ENCODE results near the gene PLA2G2E. TPM values are rescaled to one million over a fixed set of nuclear protein-coding genes. Genes with fewer than 3 reads are reported as not detected.
"Not testable (repeated sequence)": the region's sequence is repeated elsewhere in the genome, so short reads cannot be mapped to it uniquely, and the experiment has no call there.

PLA2G2E gene
- total RNA-seq, 2 donors from 2014 or later = not detected

- ATAC-seq (no peak), DNase-seq (no peak)
- intact Hi-C loops (cut with DNase I) = no loop called here
Measured at GRCh38 chr1:19936061-19936750, 12.8 kb upstream of the PLA2G2E start.

- DNase-seq = no peak
- no peak for ATAC-seq
- intact Hi-C loops (cut with DNase I) = no loop called here
Measured at GRCh38 chr1:19934336-19934735, 10.9 kb upstream of the PLA2G2E start.

GRCh38 chr1:19932866-19933265 lies 9.4 kb upstream of the PLA2G2E start:
- ATAC-seq = no peak
- DNase-seq = no peak
- intact Hi-C loops (cut with DNase I) = no loop called here

GRCh38 chr1:19927130-19927421 lies 3.7 kb upstream of the PLA2G2E start:
- intact Hi-C loops (cut with DNase I) = loop anchor here in 1 of 2 donors (10.0 kb wide), 1 partner anchor 558 kb away; the partner anchor contains the start of gene CAMK2N1
- not testable (repeated sequence) for ATAC-seq, DNase-seq

GRCh38 chr1:19926296-19927129 lies 3.1 kb upstream of the PLA2G2E start:
- intact Hi-C loops (cut with DNase I) = loop anchor here in 1 of 2 donors (10.0 kb wide), 1 partner anchor 558 kb away; the partner anchor contains the start of gene CAMK2N1
- DNase-seq = no peak
- ATAC-seq = no peak

DNA sequence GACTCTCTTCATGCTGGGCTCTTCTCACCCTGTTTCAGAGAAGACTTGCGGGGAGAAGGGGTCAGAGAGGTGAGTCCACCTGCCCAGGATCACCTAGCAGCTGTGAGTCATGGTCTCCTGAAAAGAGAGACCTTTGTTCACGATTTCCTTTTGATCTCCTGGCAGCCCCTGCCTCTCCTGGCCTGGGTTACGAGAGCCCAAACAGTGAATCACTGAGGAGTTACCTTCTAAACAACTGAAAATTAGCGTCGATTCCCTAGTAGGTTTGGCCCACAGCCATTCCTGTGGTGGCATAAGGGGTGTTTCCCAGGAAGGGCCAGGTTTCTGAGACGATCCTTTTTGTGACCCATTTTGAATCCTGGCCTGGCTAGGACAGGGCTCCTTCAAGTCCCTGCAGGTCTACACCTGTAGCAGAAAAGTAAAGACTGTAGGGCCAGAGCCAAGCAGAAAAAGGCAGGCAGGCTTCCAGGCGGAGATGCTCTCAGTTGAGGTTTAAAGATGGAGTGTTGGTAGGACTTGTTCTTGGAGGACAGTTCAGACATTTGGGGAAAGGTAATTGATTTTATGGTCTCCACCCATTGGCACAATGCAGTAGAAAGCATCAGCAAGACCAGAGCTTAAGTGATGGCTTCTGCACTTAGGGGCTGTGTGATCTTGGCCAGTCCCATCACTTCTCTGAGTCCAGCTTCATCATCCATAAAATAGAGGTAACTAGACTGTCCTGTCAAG lies 2.1 kb upstream of the PLA2G2E start:
- no peak for DNase-seq
- intact Hi-C loops (cut with DNase I) = loop anchor here in 1 of 2 donors (10.0 kb wide), 1 partner anchor 559 kb away; the partner anchor contains the start of gene CAMK2N1
- no peak for ATAC-seq

- no peak for ATAC-seq
- intact Hi-C loops (cut with DNase I) = loop anchor here in 1 of 2 donors (10.0 kb wide), 1 partner anchor 561 kb away; the partner anchor contains the start of gene CAMK2N1
- no peak for DNase-seq
Measured at GRCh38 chr1:19923953-19924346, 533 bp upstream of the PLA2G2E start.

- DNase-seq (no peak), ATAC-seq (no peak)
- intact Hi-C loops (cut with DNase I) = loop anchor here in 1 of 2 donors (10.0 kb wide), 1 partner anchor 563 kb away; the partner anchor contains the start of gene CAMK2N1
Measured at GRCh38 chr1:19922015-19922688, 1.3 kb downstream of the PLA2G2E start.

DNA sequence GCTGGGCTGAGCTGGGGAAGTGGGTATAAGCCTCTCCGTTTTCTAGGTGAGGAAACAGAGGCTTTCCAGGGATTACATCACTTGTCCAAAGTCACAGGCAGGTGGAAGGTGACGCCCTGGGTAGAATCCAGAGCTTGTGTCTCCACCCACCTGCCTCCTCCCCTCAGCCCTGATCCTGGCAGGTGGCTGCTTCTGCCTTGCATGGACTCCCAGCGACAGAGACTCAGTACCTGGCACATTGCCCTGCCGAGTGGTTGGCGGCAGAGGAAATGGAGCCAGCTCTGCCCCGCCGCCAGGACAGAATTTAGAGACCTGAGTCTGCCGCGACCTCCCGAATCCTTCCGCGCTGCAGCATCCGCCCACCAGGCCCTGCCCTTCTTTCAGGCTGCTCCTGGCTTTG lies 2.1 kb downstream of the PLA2G2E start:
- intact Hi-C loops (cut with DNase I) = loop anchor here in 1 of 2 donors (10.0 kb wide), 1 partner anchor 563 kb away; the partner anchor contains the start of gene CAMK2N1
- ATAC-seq (no peak), DNase-seq (no peak)

GRCh38 chr1:19920132-19920710 lies 3.2 kb downstream of the PLA2G2E start:
- ATAC-seq (no peak), DNase-seq (no peak)
- intact Hi-C loops (cut with DNase I) = loop anchor here in 1 of 2 donors (10.0 kb wide), 1 partner anchor 565 kb away; the partner anchor contains the start of gene CAMK2N1

DNA sequence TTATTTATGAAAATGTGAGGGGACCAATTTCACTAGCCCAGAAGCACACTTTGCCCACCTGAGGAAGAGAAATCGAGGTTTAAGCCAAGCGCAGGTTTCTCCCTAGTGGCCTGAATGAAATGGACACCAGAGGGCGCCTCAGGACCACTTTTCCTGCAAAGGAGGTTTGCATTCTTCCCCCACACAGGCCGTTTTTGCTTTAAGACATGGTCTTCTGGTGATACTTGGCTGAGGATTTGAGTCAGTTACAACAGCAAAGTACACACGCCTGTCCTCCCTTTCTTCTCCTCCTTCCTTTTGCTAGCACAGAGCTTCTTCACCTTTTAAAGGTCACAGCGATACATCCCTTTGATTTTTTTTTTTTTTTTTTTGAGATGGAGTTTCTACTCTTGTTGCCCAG lies 5.4 kb downstream of the PLA2G2E start:
- intact Hi-C loops (cut with DNase I) = loop anchor here (2.0 to 5.0 kb wide), 3 partner anchors 235 to 574 kb away; no protein-coding TSS in a partner anchor
- ATAC-seq (peak; percentile 75 to 86), DNase-seq (peak; percentile 85)

DNA sequence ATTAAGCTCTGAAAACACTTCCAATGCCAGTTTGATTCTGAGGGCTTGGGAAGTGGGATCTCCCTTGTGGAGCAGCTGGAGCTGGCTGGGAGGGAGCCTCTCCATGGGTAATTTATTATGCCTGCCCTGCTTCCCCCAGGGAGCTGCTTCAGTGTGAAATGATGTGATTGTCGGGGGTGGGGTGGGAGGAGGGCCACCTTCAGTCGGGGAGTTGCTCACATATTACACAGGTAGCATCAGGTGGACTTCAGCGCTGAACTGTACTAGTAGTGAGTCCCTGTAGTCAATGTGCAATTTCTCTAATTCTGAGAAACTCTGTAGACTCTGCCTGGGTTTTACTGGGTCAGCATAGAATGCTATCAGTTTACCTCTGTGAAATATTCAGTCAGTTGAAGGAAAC lies 12.8 kb downstream of the PLA2G2E start:
- intact Hi-C loops (cut with DNase I) = no loop called here
- ATAC-seq (no peak), DNase-seq (no peak)

- intact Hi-C loops (cut with DNase I) = no loop called here
- ATAC-seq (no peak), DNase-seq (no peak)
Measured at GRCh38 chr1:19909971-19910370, 13.4 kb downstream of the PLA2G2E start.

DNA sequence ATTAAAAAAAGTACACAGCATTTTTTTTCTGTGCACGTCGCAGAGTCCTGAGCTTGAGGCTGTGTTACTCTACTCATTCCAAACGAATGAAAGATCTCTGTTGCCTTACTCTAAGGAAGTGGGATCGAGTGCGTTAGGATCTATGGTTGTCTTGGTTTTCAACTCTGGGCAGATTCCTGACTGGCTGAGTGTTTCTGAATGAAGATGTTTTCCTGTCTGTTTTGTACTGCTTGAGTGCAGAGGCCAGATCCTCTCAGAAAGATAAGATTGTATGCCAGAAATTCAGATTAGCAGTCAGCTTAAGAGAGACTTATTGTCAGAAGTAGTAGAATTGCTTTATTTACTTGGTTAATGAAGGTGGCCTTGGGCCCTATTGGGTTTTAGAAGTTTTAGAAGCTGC lies 14.0 kb downstream of the PLA2G2E start:
- no peak for DNase-seq
- ATAC-seq = no peak
- intact Hi-C loops (cut with DNase I) = no loop called here

DNA sequence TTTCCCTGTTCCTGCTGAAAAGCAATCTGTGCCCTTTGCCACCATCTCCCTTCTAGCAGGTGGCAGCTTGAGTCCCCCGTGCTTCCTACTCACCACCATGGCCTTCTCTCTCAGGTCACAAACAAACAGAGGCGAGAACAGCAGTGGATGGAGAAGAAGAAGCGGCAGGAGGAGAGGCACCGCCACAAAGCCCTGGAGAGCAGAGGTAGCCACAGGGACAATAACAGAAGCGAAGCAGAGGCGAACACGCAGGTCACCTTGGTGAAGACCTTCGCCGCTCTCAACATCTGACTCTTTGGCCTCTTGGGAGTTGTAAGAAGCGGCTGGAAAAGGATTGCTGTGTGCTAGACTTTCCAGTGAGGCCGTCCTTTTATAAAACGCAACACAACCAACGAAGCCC lies 16.0 kb downstream of the PLA2G2E start:
- intact Hi-C loops (cut with DNase I) = no loop called here
- no peak for DNase-seq
- ATAC-seq = no peak

GRCh38 chr1:19903621-19904020 lies 19.8 kb downstream of the PLA2G2E start:
- no peak for DNase-seq
- intact Hi-C loops (cut with DNase I) = no loop called here

DNA sequence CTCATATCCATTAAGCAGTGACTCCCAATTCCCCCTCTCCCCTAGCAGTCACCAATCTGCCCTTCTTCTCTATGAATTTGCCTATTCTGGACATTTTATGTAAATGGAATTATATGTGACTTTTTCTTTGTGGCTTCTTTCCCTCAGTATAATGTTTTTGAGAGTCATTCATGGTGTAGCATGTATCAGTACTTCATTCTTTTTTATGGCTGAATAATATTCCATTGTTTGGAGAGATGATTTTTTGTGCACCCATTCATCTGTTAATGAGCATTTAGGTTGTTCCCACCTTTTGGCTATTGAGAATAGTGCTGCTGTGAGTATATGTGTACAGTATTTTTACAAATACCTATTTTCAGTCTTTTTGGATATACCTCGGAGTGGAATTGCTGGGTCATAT lies 21.8 kb downstream of the PLA2G2E start:
- intact Hi-C loops (cut with DNase I) = no loop called here
- ATAC-seq (no peak), DNase-seq (no peak)

More at GRCh38 chr1:19903621-19904020, 19.8 kb downstream of the PLA2G2E start:
- no peak for ATAC-seq

- ATAC-seq (no peak), DNase-seq (no peak)
- intact Hi-C loops (cut with DNase I) = no loop called here
Measured at GRCh38 chr1:19894218-19894617, 29.2 kb downstream of the PLA2G2E start.

DNA sequence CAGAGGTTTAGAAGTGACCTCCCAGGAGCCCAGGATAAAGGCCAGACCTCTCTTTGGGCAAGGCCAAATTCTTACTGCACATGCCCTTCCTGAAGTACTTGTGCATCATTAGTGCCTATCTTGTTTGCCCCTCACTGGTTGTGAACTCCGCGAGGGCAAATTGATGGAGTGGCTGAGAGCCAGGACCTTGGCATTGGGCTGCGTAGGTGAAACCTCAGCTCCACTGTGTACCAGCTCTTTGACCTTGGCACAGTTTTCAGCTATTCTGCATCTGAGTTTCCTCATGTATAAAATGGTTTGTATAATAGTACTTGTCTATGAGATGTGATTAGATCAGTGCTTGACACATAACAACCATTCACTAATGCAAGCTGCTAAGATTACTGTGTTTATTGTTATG lies 29.7 kb downstream of the PLA2G2E start:
- intact Hi-C loops (cut with DNase I) = no loop called here
- ATAC-seq (no peak), DNase-seq (no peak)

Measured in left cardiac atrium (tissue), 4 donors.